ENCODE results near the gene MBD6. TPM values are rescaled to one million over a fixed set of nuclear protein-coding genes. Genes with fewer than 3 reads are reported as not detected.
A peak's percentile ranks its signal among the peaks of the same experiment; 100 is the strongest.

The MBD6 gene
- total RNA-seq, 1 donor from 2014 or later = 93.1 TPM

- intact Hi-C loops (cut with DNase I) = no loop called here
- ATAC-seq (no peak), DNase-seq (no peak)
- H3K4me1 ChIP-seq = peaks cover 41% of the 10 kb centered on the region
- TF ChIP-seq CTCF (IDR thresholded peaks at IDR 0.05) = no peak
- no peaks in the 10 kb centered on the region for H3K9me3 ChIP-seq
- H3K36me3 ChIP-seq = peaks cover 50% of the 10 kb centered on the region
- H3K27me3 ChIP-seq (ENCODE audit: low read depth) = no peaks in the 10 kb centered on the region
- peak overlapping the region; percentile 97 for H3K27ac ChIP-seq
- peak overlapping the region; percentile 90 for H3K4me3 ChIP-seq
Observed at GRCh38 chr12:57523706-57524614, 1.3 kb downstream of the MBD6 start.

- Histone ChIP-seq H3K9me3 (no peaks in the 10 kb centered on the region), H3K4me3 (no peak overlapping the region), H3K36me3 (peaks cover 60% of the 10 kb centered on the region), H3K27me3 (ENCODE audit: low read depth) (no peaks in the 10 kb centered on the region), H3K27ac (no peak overlapping the region), H3K4me1 (peaks cover 35% of the 10 kb centered on the region)
- intact Hi-C loops (cut with DNase I) = no loop called here
- TF ChIP-seq CTCF (IDR thresholded peaks at IDR 0.05) = no peak
- ATAC-seq = no peak
- DNase-seq = no peak
Observed at GRCh38 chr12:57524814-57525614, 2.4 kb downstream of the MBD6 start.

GRCh38 chr12:57525615-57526383, 3.2 kb downstream of the MBD6 start:
- H3K4me3 ChIP-seq = no peak overlapping the region

GRCh38 chr12:57526477-57527126, 4.0 kb downstream of the MBD6 start:
- intact Hi-C loops (cut with DNase I) = no loop called here

More at GRCh38 chr12:57525615-57526383, 3.2 kb downstream of the MBD6 start:
- no peak for TF ChIP-seq CTCF (IDR thresholded peaks at IDR 0.05)
- ATAC-seq (no peak), DNase-seq (no peak)
- Histone ChIP-seq H3K27me3 (ENCODE audit: low read depth) (no peaks in the 10 kb centered on the region), H3K9me3 (no peaks in the 10 kb centered on the region), H3K36me3 (peaks cover 68% of the 10 kb centered on the region), H3K4me1 (peaks cover 35% of the 10 kb centered on the region), H3K27ac (no peak overlapping the region)
- intact Hi-C loops (cut with DNase I) = no loop called here

More at GRCh38 chr12:57526477-57527126, 4.0 kb downstream of the MBD6 start:
- Histone ChIP-seq H3K36me3 (peaks cover 76% of the 10 kb centered on the region), H3K27ac (no peak overlapping the region), H3K9me3 (no peaks in the 10 kb centered on the region), H3K4me3 (no peak overlapping the region), H3K4me1 (peaks cover 27% of the 10 kb centered on the region), H3K27me3 (ENCODE audit: low read depth) (no peaks in the 10 kb centered on the region)
- TF ChIP-seq CTCF (IDR thresholded peaks at IDR 0.05) = no peak
- ATAC-seq = no peak
- DNase-seq = no peak

Measured in lower lobe of right lung (tissue), 2 donors.